GM18520 (cell line): Measurements from ENCODE around the gene AP1M2.
"Not testable (repeated sequence)": the region's sequence is repeated elsewhere in the genome, so short reads cannot be mapped to it uniquely, and the experiment has no call there.

Experiments used
- ATAC-seq: cut with Tn5 transposase; IDR thresholded peaks from one replicate; pipeline ENCODE4 v1.9.1; 2021; ENCODE audit not compliant: unreplicated experiment

AP1M2 gene

GRCh38 chr19:10543059-10543419 lies 44.1 kb downstream of the AP1M2 start:
- no peak for ATAC-seq

- not testable (repeated sequence) for ATAC-seq
These were observed 48.1 kb downstream of the AP1M2 start for GRCh38 chr19:10539016-10539415.

- ATAC-seq = no peak
These were observed 48.7 kb downstream of the AP1M2 start for GRCh38 chr19:10538204-10538983.

- no peak for ATAC-seq
These were observed 49.4 kb downstream of the AP1M2 start for GRCh38 chr19:10537668-10538067.

- no peak for ATAC-seq
These were observed 51.5 kb downstream of the AP1M2 start for GRCh38 chr19:10535613-10536012.

- ATAC-seq = no peak
These were observed 53.3 kb downstream of the AP1M2 start for GRCh38 chr19:10533646-10534386.

- ATAC-seq = no peak
These were observed 54.7 kb downstream of the AP1M2 start for GRCh38 chr19:10532457-10532856.

- not testable (repeated sequence) for ATAC-seq
These were observed 60.2 kb downstream of the AP1M2 start for GRCh38 chr19:10526887-10527286.

GRCh38 chr19:10525636-10526035 lies 61.5 kb downstream of the AP1M2 start:
- ATAC-seq = no peak

- ATAC-seq = no peak
These were observed 63.9 kb downstream of the AP1M2 start for GRCh38 chr19:10523135-10523636.
